GM19455 (cell line): Measurements from ENCODE around the gene SORCS2.

Source experiments
- ATAC-seq: cut with Tn5 transposase; IDR thresholded peaks from one replicate; pipeline ENCODE4 v1.9.1; 2021; ENCODE audit not compliant: unreplicated experiment

SORCS2 gene

GRCh38 chr4:7366180-7366945 is 174.0 kb downstream of the SORCS2 start:
- ATAC-seq = no peak

DNA sequence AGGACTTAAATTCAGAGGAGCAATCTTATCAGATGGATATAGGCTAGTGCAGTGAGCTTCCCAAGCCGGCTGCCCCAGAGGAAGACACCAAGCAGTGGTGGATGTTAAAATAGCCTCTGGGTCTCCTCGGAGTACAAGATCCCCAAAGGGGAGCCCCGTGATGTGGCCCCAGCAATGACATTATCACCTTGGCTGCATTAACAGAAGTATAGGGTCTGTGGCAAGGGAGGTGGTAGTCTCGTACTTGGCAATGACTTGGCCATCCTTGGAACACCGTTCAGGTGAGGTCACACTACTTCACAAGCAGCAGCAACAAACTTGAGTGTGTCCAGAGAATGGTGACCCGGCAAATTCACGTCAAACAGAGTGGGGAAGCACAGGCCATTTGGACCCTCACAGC is 174.6 kb downstream of the SORCS2 start:
- no peak for ATAC-seq

GRCh38 chr4:7367406-7367805 is 175.1 kb downstream of the SORCS2 start:
- ATAC-seq = no peak

- no peak for ATAC-seq
Observed at GRCh38 chr4:7367864-7368277, 175.5 kb downstream of the SORCS2 start.

DNA sequence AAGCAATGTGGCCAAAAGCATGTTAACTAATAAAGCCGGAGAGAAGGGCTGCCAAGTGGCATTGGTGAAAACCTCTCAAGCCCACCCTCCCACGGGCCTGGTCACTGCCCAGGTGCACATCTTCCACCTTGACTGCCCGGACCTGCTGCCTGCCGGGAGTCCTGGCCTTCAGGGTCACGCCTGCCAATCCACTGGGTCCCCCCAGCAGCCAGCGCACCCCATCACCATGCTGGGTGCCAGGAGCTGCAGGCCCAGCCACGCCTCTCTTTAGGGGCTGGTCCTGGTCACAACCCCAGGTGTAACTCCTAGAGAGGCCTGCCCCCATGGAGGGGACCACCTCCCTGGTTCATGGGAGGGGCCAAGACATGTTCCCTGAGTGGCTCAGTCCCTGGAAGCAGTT is 176.0 kb downstream of the SORCS2 start:
- no peak for ATAC-seq

DNA sequence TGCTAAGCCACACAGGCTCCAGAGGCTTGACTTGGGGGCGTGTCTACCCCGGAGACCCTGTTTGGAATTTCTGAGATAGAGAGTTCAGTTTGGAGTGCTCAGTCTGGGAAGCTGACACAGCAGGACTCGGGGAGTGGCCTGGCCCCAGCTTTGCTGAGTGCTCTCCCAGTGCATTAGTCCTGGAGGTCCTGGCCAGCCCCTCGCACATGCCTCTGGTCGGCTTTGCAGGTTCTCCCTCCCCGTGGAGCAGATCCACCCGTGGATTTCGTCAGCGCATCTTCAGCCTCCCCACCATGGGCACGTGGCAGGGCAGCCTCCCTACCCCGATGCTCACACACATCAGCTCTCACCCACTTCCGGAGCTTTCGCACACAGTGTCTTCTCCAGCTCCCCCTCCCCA is 177.2 kb downstream of the SORCS2 start:
- ATAC-seq = no peak

GRCh38 chr4:7370038-7370437 is 177.7 kb downstream of the SORCS2 start:
- no peak for ATAC-seq

GRCh38 chr4:7371210-7371941 is 179.0 kb downstream of the SORCS2 start:
- no peak for ATAC-seq

GRCh38 chr4:7372673-7373072 is 180.3 kb downstream of the SORCS2 start:
- no peak for ATAC-seq

DNA sequence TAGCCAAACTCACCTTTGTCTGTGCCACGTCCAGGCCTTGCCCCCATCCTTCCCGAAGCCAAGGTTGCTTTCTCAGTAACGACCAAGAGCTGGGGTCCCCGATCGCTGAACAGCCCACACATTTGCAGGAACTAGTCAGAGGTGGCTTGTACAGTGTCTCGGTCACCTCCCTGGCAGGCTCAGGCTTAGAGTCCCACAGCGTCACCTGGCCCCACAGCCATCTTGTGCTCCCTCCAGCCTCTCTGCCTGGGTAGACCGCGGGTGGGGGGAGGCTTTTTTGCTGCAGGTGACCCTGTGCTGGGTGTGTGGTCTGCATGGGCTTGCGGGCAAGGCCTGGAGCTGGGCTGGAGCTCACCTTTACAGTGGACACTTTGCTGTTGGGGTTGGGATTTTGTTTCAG is 182.2 kb downstream of the SORCS2 start:
- ATAC-seq = no peak

GRCh38 chr4:7375427-7375826 is 183.1 kb downstream of the SORCS2 start:
- no peak for ATAC-seq

DNA sequence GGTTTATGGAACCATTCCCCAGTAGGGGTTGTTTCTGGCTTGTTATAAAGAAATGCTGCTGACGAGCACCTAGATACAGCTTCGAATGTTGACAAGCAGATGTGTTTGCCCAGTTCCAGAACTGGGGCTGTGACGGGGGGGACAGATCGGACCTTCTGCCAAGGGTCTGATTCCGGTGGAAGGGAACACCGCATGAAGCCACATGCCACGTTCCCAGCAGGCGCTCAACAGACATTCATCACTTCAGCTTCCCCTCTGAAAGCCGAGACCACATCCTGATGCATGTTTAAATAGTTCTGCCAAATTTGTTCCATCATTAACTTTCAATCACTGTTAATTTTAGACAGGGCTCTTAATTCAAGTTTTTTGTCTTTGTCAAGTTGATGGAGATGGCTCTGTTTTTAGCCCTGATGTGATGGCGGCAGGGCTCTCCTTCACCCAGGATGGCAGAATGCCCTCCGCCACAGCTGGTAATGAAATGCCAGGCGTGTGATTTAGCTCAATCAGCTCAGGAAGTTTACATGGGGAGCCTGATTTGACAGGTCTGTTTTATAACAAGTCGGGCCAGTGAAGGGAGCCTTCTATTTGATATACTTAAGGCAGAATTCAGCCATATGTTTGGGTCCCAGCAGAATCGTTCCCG is 185.0 kb downstream of the SORCS2 start:
- ATAC-seq = no peak

DNA sequence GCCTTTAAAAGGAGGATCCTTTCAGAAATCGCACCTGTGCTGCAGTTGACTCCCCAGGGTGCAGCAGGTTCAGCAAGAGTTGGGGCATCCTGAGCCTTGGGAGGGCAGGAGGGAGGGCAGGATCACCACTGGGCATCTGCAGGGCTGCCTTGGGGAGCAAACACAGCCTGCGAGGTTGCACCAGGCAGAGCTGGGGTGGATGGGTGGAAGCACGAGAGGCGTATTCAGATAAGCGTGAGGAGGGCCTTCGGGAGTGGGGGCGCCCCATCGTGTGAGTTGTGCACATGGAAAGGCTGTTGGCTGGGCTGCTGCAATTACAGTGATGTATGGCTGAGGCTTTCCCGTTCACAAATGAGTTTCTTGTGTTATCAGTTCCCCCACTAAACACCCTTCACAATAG is 186.8 kb downstream of the SORCS2 start:
- no peak for ATAC-seq

- ATAC-seq = no peak
Observed at GRCh38 chr4:7379719-7380118, 187.4 kb downstream of the SORCS2 start.

DNA sequence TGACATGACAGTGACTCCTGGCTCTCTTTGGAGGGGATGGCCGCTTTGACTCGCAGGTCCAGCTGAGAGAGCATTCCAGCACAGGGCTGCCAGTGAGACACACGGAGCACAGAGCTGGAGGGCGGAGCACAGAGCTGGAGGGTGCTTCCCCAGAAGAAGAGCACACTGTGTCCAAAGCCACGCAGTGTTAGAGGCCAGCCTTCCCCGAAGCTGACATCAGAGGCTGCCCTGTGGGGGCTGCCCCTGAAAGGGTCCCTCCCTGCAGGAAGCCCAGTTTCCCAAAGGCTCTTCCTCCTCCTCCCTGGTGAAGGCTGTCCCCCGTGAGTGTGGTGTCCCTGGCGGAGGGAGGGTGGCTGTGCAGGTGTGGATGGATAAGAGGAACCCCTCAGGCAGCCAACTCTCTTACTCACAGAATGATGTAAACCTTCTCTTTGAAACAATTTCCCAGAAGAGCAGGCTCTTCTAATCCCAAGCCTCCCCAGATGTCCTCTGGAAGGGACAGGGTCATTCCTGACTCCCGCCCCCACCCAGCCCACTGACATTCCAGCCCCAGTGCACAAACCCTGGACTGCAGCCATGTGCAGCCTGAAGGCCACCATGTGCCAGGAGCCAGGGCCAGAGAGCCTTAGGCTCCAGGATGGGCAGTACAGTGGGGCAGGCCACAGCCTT is 189.0 kb downstream of the SORCS2 start:
- ATAC-seq = no peak

- ATAC-seq = no peak
Observed at GRCh38 chr4:7381890-7382633, 189.7 kb downstream of the SORCS2 start.

DNA sequence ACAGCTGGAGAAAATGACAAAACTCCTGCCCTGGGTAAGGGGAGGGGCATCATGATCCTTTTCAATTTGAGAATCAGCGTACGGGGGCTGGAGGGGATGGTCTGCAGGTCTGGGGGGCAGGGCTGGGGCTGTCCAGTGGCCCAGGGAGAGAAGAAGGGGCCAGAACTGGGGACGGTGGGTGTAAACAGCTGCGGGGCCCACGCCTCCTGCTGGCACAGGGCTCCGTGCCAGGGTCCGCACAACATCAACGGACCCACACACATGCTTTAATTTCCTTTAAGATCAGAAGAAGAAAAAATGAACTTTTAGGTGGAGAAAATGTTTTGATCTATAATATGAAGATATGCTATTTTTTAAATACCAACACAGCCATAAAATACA is 190.3 kb downstream of the SORCS2 start:
- ATAC-seq = no peak

DNA sequence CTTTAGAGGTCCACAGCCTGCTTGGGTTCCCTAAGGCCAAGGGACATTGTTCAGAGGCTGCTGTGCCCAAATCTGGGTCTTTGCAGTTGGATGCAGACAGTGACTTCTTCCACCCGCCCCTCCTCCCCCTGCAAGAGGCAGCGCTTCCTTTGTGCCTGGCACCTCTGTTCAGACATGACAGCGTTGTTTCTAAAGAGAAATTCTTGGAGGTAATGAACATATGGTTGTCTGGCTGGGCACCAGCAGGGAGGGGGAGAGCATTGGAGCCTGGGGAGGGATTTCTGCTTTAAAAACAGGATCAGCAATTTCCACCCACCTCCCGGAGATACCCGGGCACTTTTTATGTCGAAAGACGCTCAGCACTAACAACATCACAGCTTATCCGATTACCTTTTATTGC is 190.9 kb downstream of the SORCS2 start:
- ATAC-seq = no peak

- ATAC-seq = no peak
Observed at GRCh38 chr4:7384003-7384928, 191.9 kb downstream of the SORCS2 start.
